HUES6 (cell line): ENCODE measurements around the gene PPP4R1.

Source experiments
- H3K27ac ChIP-seq: 2 replicates; pipeline ENCODE4 v1.7.0; 2013; ENCODE audit warnings: low read depth, mild to moderate bottlenecking, low read length, inconsistent platforms
- H3K27me3 ChIP-seq: 2 replicates; pipeline ENCODE4 v1.6.1; 2013; ENCODE audit warnings: low read length; ENCODE audit not compliant: control insufficient read depth, insufficient read depth
- H3K36me3 ChIP-seq: 2 replicates; pipeline ENCODE4 v1.6.1; 2013; ENCODE audit warnings: low read length; ENCODE audit not compliant: control insufficient read depth, insufficient read depth
- H3K4me1 ChIP-seq: 2 replicates; pipeline ENCODE4 v1.6.1; 2013; ENCODE audit warnings: low read length; ENCODE audit not compliant: control insufficient read depth, insufficient read depth
- H3K4me3 ChIP-seq: 2 replicates; pipeline ENCODE4 v1.5.1; 2013; ENCODE audit warnings: low read depth, low read length
- H3K9ac ChIP-seq: one replicate; pipeline ENCODE4 v1.6.1; 2013; ENCODE audit warnings: mild to moderate bottlenecking, low read length
- H3K9me3 ChIP-seq: 2 replicates; pipeline ENCODE4 v1.6.1; 2013; ENCODE audit warnings: low read depth, low read length; ENCODE audit not compliant: control insufficient read depth, insufficient read depth

Gene PPP4R1, protein sequence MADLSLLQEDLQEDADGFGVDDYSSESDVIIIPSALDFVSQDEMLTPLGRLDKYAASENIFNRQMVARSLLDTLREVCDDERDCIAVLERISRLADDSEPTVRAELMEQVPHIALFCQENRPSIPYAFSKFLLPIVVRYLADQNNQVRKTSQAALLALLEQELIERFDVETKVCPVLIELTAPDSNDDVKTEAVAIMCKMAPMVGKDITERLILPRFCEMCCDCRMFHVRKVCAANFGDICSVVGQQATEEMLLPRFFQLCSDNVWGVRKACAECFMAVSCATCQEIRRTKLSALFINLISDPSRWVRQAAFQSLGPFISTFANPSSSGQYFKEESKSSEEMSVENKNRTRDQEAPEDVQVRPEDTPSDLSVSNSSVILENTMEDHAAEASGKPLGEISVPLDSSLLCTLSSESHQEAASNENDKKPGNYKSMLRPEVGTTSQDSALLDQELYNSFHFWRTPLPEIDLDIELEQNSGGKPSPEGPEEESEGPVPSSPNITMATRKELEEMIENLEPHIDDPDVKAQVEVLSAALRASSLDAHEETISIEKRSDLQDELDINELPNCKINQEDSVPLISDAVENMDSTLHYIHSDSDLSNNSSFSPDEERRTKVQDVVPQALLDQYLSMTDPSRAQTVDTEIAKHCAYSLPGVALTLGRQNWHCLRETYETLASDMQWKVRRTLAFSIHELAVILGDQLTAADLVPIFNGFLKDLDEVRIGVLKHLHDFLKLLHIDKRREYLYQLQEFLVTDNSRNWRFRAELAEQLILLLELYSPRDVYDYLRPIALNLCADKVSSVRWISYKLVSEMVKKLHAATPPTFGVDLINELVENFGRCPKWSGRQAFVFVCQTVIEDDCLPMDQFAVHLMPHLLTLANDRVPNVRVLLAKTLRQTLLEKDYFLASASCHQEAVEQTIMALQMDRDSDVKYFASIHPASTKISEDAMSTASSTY

DNA sequence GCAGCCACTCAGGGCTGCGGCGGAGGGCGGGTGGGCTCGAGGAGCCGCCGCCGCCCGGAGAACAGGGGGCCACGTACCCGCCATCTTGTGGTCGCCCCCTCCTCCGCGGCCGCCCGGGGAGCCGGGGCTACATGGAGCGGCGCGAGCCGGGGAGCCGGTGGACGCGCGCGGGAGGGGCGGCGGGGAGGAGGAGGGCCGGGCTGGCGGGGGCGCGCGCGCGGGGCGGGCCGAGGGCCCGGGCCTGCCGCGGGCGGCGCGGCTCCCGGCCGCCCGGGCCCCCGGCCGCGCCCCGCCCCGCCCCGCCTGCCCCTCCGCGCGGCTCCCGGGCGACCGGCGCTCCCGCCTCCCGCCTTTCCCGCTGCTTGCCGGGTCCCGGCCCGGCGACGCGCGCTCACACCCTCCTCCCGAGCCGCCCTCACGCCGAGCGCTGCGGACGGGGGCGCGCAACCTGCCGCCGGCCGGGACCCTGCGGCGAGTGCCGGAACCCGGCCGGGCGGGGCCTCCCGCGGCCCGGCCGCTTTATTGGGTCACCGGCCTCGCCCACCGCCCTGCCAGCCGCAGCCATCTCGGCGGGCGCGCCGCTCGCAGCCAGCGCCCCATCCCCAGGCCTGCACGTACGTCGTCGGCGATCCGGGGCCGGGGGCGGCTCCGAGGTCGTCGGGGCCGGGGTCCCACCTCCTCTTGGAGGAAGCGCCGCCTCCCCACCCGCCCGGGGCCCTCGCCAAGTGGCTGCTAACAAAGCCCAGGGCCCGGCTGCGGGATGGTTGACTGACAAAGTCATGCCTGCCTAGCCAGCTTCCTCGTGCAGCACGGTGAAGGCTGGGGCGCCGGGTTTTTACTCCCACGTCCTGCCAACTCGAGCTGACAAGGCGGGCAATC, at the start of gene PPP4R1:
Gene PPP4R1 (minus strand): TSS at position 159 of the 879 bp plus-strand sequence. CDS start 75 bp downstream, at position 84.
- Histone ChIP-seq H3K27me3 (no peaks in the 10 kb centered on the region), H3K4me3 (peak within 1 kb of the TSS; percentile 94), H3K36me3 (peaks cover 13% of the 10 kb centered on the region), H3K27ac (peak within 1 kb of the TSS; percentile 88), H3K9ac (peak within 1 kb of the TSS; percentile 86), H3K9me3 (no peaks in the 10 kb centered on the region), H3K4me1 (peaks cover 23% of the 10 kb centered on the region)

DNA sequence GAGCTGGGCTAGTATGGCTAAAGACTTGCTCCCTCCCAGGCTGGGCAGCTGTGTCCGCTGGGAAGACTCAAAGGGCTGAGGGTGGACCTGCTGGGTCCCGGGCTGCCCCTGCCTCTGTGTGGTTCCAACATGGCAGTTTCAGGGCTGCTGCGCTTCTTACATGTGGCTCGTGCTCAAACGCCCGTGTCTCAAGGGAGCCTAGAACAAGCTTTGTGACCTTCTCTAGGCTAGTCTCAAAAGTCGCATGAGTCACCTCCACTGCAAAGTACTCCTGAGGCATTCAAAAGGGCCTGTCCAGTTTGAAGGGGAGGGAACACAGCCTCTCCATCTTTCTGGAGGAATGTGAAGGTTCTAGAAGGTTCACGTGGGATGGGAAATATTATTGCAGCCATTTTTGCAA, 49.0 kb upstream of the PPP4R1 start:
- H3K27ac ChIP-seq, result no peak overlapping the region
- H3K4me1 ChIP-seq, result no peaks in the 10 kb centered on the region
- H3K9ac ChIP-seq, result no peak overlapping the region

DNA sequence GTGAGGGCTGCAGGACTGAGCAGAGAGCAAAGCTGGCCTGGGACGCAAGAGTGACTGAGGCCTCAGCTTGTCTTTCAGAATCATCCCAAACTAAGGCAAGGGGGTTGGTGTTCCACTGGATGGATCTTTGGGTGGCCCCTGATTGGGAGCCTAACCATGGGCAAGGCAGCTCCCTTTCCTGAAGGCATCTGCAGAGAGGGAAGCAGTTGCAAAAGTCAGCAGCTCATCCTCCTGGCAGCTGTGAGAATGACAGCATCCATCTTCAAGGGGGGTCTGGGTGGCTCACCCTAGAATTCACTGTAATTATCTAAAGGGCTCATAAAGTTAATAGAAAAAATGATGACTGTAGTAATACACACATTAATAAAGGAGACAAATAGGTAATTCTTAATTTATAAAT, 47.2 kb upstream of the PPP4R1 start:
- H3K36me3 ChIP-seq, result no peaks in the 10 kb centered on the region
- no peak overlapping the region for H3K27ac ChIP-seq
- no peaks in the 10 kb centered on the region for H3K4me1 ChIP-seq
- no peaks in the 10 kb centered on the region for H3K9me3 ChIP-seq
- no peak overlapping the region for H3K4me3 ChIP-seq
- H3K27me3 ChIP-seq, result no peaks in the 10 kb centered on the region
- H3K9ac ChIP-seq, result no peak overlapping the region

More for the DNA sequence above, 49.0 kb upstream of the PPP4R1 start:
- Histone ChIP-seq H3K36me3 (no peaks in the 10 kb centered on the region), H3K4me3 (no peak overlapping the region), H3K9me3 (no peaks in the 10 kb centered on the region), H3K27me3 (no peaks in the 10 kb centered on the region)

DNA sequence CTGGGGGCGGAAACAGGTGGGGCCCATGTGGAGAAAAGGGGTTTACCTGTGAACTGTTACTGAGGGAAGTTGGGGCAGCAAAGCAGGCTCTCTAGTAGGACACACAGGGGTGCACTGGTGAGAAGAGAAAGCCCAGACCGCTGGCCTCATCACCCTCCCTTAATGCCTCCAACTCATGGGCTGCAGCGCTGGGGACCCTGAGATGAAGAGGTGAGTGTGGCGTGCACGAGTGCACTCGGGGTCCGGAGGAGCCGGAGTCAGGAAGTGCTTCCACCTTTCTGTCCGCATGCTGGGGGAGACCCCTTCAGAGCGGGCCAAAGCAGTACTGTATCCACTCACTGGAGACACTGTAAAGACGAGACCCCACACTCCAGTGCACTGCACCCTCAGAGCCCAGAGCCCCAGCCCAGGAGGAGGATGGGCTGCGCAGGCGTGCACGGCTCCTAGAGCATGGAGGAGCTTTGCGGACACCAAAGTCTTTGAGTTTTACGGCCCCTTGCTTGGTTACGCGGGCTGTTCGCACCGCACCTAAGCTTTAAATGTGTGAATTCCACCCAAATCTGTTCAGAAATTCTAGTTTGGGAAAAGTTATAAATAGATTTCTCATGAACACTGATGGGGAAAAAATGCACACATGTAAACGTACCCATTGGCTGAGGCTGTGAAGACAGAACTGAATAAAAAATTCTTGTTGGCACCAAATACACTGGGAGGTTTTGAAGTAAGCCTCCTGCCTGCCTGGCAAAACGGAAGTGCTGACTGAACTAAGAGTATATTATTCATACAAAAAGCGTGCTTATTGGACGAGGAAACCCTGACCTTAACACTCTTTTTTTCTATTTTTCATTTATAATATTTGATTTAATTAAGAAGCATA, 45.4 kb upstream of the PPP4R1 start:
- Histone ChIP-seq H3K27ac (no peak overlapping the region), H3K27me3 (no peaks in the 10 kb centered on the region), H3K4me3 (no peak overlapping the region), H3K9me3 (no peaks in the 10 kb centered on the region), H3K4me1 (no peaks in the 10 kb centered on the region), H3K9ac (no peak overlapping the region), H3K36me3 (no peaks in the 10 kb centered on the region)

DNA sequence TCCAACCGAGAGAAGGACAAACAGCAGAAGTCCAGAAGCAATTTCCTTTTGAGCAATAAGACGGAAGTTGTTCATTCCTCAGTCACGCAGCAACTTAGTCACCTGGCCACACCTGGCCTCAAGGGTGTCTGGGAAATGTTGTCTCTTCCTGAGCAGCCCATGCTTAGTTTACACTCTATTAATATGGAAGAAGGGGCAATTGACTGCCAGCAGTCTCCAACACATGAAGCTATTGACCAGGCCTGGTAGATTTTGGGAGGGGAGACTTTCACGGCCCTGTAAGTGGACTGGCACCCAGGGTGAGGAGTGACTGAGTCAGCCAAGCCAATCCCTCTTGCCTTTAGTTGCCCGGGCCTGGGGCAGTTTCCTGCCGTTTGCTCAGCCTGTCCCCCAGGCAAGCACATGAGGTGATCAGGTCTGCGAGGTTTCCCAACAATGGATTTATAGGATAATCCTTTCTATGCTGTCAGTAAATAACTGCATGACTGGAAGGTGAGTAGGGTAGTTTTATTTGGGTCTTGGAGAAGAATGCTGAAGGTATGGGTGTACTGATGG, 43.8 kb upstream of the PPP4R1 start:
- Histone ChIP-seq H3K36me3 (no peaks in the 10 kb centered on the region), H3K27ac (no peak overlapping the region), H3K27me3 (no peaks in the 10 kb centered on the region), H3K4me3 (no peak overlapping the region), H3K9me3 (no peaks in the 10 kb centered on the region), H3K9ac (no peak overlapping the region), H3K4me1 (no peaks in the 10 kb centered on the region)

DNA sequence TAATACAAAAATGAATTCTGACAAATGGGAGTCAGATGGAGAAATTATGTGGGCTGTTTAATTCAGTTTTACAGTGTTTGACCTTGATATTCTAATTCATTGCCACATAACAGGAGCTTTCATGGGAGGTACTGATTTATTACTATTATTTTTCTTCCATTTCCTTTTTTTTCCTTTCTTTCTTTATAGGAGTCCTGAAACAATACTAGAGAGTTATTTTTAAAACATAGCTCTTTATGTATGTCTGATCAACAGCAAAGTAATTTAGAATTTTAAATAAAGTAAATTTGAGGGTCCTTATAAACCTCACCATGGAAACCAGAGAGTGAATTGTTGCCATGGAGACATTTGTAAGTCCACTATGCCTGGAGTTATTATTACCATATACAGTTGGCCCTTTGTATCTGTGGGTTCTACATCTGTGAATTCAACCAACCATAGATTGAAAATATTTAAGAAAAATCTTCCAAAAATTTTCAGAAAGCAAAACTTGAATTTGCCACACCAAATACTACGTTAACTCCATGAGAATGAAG, 40.9 kb upstream of the PPP4R1 start:
- Histone ChIP-seq H3K9ac (no peak overlapping the region), H3K4me3 (no peak overlapping the region), H3K36me3 (no peaks in the 10 kb centered on the region), H3K9me3 (peaks cover 2% of the 10 kb centered on the region; the same call in 1 of the 2 replicates), H3K27me3 (no peaks in the 10 kb centered on the region), H3K27ac (no peak overlapping the region), H3K4me1 (no peaks in the 10 kb centered on the region)

DNA sequence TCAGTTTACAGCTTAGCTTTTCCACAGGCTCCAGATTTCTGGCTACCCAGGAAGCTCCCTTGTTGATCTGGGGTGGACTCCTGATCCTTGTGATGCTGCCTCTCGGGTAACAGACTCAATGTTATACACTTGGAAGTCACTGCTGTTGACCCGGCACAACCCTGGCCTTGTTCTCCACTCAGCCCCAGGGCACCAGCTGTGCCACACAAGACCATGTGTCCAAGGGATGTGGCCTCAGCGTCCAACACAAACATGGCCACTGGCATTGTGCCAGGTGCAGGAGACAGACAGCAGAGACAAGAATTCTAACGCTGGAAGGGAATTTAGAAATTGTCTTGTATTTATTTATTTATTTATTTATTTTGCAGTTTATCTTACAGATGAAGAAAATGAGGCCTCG, 39.0 kb upstream of the PPP4R1 start:
- no peak overlapping the region for H3K4me3 ChIP-seq
- no peaks in the 10 kb centered on the region for H3K4me1 ChIP-seq
- peaks cover 2% of the 10 kb centered on the region; the same call in 1 of the 2 replicates for H3K9me3 ChIP-seq
- H3K9ac ChIP-seq, result no peak overlapping the region
- no peaks in the 10 kb centered on the region for H3K36me3 ChIP-seq
- H3K27me3 ChIP-seq, result no peaks in the 10 kb centered on the region
- no peak overlapping the region for H3K27ac ChIP-seq

DNA sequence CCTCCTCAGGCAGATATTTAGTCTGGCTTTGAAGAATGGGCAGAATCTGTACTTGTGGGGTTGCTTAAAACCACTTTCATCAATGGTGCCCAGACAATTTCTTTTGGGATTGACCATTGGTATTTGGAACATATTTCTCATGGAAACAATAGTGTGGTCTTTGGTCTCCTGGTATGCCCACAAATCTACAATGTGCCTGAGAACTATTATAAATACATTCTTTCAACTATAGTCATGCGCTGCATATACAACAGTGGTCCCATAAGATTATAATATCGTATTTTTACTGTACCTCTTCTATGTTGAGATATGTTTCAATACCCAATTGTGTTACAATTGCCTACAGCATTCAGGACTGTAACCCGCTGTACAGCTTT, 34.8 kb upstream of the PPP4R1 start:
- H3K4me1 ChIP-seq, result peaks cover 9% of the 10 kb centered on the region
- H3K4me3 ChIP-seq, result no peak overlapping the region
- peaks cover 2% of the 10 kb centered on the region; the same call in 1 of the 2 replicates for H3K9me3 ChIP-seq
- no peaks in the 10 kb centered on the region for H3K27me3 ChIP-seq
- no peak overlapping the region for H3K9ac ChIP-seq
- H3K27ac ChIP-seq, result no peak overlapping the region
- H3K36me3 ChIP-seq, result no peaks in the 10 kb centered on the region

DNA sequence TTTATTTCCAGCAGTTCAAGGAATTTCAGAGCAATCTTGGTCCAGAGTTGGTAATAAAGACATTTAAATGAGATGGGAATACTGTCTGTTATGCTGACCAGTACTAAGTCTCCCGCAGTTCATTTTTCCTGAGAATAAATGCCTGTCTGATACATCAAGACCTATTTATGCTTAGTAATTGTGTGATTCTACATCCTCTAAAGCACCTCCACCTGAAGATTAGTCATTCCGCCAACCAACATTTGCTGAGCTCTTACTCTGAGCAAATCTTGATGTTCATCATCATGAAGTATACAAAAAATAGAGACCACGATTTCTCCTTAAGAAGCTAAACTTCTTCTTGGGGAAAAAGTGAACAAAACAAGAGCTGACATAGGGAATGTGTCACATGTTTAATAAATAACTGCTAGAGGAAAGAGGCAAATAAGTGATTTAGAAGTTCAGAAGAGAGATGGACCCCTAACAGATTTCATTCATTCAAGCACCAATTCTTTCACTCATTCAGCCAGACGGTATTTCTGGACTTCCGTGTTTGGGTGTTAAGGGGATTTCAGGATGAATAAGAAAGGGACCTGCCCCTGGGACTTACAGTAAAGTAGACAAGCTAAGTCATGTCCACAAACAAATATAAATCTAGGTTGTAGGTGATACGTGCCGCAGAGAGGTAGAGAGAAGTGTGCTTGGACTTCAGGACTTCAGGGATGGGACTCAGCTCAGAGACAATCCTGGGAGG, 34.2 kb upstream of the PPP4R1 start:
- Histone ChIP-seq H3K36me3 (no peaks in the 10 kb centered on the region), H3K9me3 (peaks cover 2% of the 10 kb centered on the region; the same call in 1 of the 2 replicates), H3K9ac (no peak overlapping the region), H3K4me1 (peaks cover 15% of the 10 kb centered on the region), H3K27ac (no peak overlapping the region), H3K27me3 (no peaks in the 10 kb centered on the region), H3K4me3 (no peak overlapping the region)
